Fibroblast of villous mesenchyme (primary cell): Measurements from ENCODE around the gene SLC2A6. TPM values are rescaled to one million over a fixed set of nuclear protein-coding genes. Genes with fewer than 3 reads are reported as not detected.

ENCODE experiments used
- DNase-seq: peaks from one replicate; pipeline ENCODE4 v3.0.0-alpha.2; 2010; ENCODE audit warnings: low read depth
- H3K4me3 ChIP-seq: 2 replicates; pipeline ENCODE4 v1.5.1; 2011; ENCODE audit warnings: low read depth, mild to moderate bottlenecking, low read length
- CTCF ChIP-seq: IDR thresholded peaks from 2 replicates; pipeline ENCODE4 v1.5.1; 2012; ENCODE audit warnings: low read depth, mild to moderate bottlenecking, low read length; ENCODE audit not compliant: insufficient read depth
- total RNA-seq: library from RNA; depleted of rRNA; stranded (reverse); fragments of >200 nt; gene quantifications from 2 replicates; pipeline ENCODE4 v1.2.3, GENCODE V29; 2012

Gene SLC2A6
- total RNA-seq, 1 donor: 41.9 TPM

- no peak overlapping the region for H3K4me3 ChIP-seq
- TF ChIP-seq CTCF: no peak
- no peak for DNase-seq
These were observed 26.4 kb upstream of the SLC2A6 start for GRCh38 chr9:133505186-133505830.

- DNase-seq: no peak
These were observed 23.2 kb upstream of the SLC2A6 start for GRCh38 chr9:133502112-133502511.

GRCh38 chr9:133499892-133500270 is 21.0 kb upstream of the SLC2A6 start:
- no peak for DNase-seq
- no peak for TF ChIP-seq CTCF
- H3K4me3 ChIP-seq: no peak overlapping the region

More at GRCh38 chr9:133502112-133502511, 23.2 kb upstream of the SLC2A6 start:
- H3K4me3 ChIP-seq: no peak overlapping the region
- no peak for TF ChIP-seq CTCF

GRCh38 chr9:133499132-133499891 is 20.4 kb upstream of the SLC2A6 start:
- DNase-seq: peak; percentile 29
- H3K4me3 ChIP-seq: no peak overlapping the region
- TF ChIP-seq CTCF: no peak

- TF ChIP-seq CTCF: no peak
- no peak overlapping the region for H3K4me3 ChIP-seq
- DNase-seq: no peak
These were observed 18.3 kb upstream of the SLC2A6 start for GRCh38 chr9:133496861-133497842.
